Esophagus squamous epithelium (tissue), 4 donors: ENCODE measurements around the gene ELFN2.

Source experiments
- POLR2A ChIP-seq, 4 donors: fragments of 450-650 bp; IDR thresholded peaks; one replicate each; pipeline ENCODE4 v1.6.1; 2017; ENCODE audit warnings: antibody characterized with exemption in 4 of 4, mild to moderate bottlenecking in 4 of 4, moderate library complexity in 3 of 4
- TF ChIP-seq, protein P1 (sequence below), 6 experiments: fragments of 450-650 bp in 4 of 6; fragments of 200-600 bp in 2 of 6; sonication (generic) in 2 of 6; IDR thresholded peaks; one replicate each; pipeline ENCODE4 v1.5.1; 2016 to 2019; ENCODE audit warnings: antibody characterized with exemption in 6 of 6, mild to moderate bottlenecking in 4 of 6, moderate library complexity in 4 of 6

DNA sequence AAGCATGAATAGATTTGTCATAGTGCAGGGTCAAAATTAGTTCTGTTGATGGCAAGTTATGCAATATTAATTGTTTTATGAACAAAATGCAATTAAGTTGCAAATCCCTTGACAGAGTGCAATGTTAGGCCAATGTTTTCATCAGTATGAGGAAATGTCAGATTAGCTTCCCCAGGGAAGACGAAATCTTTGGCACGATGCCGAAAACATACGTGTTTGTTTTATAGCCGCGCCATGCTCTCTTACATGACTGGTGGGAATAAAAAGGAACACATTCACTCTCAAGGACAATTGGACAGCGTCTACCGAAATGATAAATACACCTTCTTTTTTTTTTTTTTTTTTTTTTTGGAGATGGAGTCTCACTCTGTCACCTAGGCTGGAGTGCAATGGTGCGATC lies 31.9 kb upstream of the ELFN2 start:
- TF ChIP-seq POLR2A (IDR thresholded peaks at IDR 0.05) = no peak
- TF ChIP-seq, protein P1, sequence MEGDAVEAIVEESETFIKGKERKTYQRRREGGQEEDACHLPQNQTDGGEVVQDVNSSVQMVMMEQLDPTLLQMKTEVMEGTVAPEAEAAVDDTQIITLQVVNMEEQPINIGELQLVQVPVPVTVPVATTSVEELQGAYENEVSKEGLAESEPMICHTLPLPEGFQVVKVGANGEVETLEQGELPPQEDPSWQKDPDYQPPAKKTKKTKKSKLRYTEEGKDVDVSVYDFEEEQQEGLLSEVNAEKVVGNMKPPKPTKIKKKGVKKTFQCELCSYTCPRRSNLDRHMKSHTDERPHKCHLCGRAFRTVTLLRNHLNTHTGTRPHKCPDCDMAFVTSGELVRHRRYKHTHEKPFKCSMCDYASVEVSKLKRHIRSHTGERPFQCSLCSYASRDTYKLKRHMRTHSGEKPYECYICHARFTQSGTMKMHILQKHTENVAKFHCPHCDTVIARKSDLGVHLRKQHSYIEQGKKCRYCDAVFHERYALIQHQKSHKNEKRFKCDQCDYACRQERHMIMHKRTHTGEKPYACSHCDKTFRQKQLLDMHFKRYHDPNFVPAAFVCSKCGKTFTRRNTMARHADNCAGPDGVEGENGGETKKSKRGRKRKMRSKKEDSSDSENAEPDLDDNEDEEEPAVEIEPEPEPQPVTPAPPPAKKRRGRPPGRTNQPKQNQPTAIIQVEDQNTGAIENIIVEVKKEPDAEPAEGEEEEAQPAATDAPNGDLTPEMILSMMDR (IDR thresholded peaks at IDR 0.05) = no peak
